ENCODE data around the gene RPP25.

DNA sequence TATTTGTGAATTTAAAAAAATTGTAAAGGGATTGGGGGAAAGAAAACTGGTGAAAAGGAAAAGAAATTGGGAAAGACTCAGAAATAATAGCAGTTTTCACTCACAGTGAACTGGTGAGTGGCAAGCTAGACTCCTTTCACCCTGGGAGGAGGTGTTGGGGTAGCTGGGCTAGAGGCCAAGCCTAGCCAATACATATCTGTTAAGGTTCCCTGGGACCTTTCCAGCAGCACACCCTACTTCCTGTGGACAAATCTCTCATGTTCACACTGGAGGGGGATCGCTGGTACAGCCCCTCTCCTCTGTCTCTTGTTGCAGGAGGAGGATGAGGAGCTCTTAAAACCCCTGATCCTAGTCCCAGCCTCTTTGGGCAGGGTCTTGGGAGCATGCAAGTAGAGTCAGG is 3.7 kb upstream of the RPP25 start:
- TF ChIP-seq, protein P1, sequence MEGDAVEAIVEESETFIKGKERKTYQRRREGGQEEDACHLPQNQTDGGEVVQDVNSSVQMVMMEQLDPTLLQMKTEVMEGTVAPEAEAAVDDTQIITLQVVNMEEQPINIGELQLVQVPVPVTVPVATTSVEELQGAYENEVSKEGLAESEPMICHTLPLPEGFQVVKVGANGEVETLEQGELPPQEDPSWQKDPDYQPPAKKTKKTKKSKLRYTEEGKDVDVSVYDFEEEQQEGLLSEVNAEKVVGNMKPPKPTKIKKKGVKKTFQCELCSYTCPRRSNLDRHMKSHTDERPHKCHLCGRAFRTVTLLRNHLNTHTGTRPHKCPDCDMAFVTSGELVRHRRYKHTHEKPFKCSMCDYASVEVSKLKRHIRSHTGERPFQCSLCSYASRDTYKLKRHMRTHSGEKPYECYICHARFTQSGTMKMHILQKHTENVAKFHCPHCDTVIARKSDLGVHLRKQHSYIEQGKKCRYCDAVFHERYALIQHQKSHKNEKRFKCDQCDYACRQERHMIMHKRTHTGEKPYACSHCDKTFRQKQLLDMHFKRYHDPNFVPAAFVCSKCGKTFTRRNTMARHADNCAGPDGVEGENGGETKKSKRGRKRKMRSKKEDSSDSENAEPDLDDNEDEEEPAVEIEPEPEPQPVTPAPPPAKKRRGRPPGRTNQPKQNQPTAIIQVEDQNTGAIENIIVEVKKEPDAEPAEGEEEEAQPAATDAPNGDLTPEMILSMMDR (conservative IDR thresholded peaks at IDR 0.05 in 1 of 2, IDR thresholded peaks at IDR 0.05 in 1 of 2; ENCODE audit: extremely low read depth in 1 of 2, insufficient read depth in 1 of 2, low read depth in 1 of 2, low read length in 2 of 2) = no peak
- no peak for TF ChIP-seq EZH2 (IDR thresholded peaks at IDR 0.05; ENCODE audit: borderline replicate concordance, low read length)
